ENCODE data around the gene KIF26A.

The KIF26A gene

GRCh38 chr14:104101651-104102281, 36.6 kb upstream of the KIF26A start:
- DNase-seq (ENCODE audit: low read depth): no peak

GRCh38 chr14:104102282-104102914, 36.0 kb upstream of the KIF26A start:
- DNase-seq (ENCODE audit: low read depth): no peak

- DNase-seq (ENCODE audit: low read depth): no peak
Measured at GRCh38 chr14:104103061-104103445, 35.3 kb upstream of the KIF26A start.

GRCh38 chr14:104103446-104104075, 34.8 kb upstream of the KIF26A start:
- DNase-seq (ENCODE audit: low read depth): no peak

- no peak for DNase-seq (ENCODE audit: low read depth)
Measured at GRCh38 chr14:104104076-104104901, 34.1 kb upstream of the KIF26A start.

- no peak for DNase-seq (ENCODE audit: low read depth)
Measured at GRCh38 chr14:104105071-104105821, 33.1 kb upstream of the KIF26A start.

- no peak for DNase-seq (ENCODE audit: low read depth)
Measured at GRCh38 chr14:104105822-104106470, 32.4 kb upstream of the KIF26A start.

GRCh38 chr14:104106471-104106991, 31.9 kb upstream of the KIF26A start:
- no peak for DNase-seq (ENCODE audit: low read depth)

GRCh38 chr14:104107101-104107581, 31.2 kb upstream of the KIF26A start:
- no peak for DNase-seq (ENCODE audit: low read depth)

GRCh38 chr14:104107611-104108569, 30.5 kb upstream of the KIF26A start:
- DNase-seq (ENCODE audit: low read depth): no peak

- no peak for DNase-seq (ENCODE audit: low read depth)
Measured at GRCh38 chr14:104108570-104109541, 29.5 kb upstream of the KIF26A start.

- DNase-seq (ENCODE audit: low read depth): no peak
Measured at GRCh38 chr14:104109731-104110361, 28.5 kb upstream of the KIF26A start.

GRCh38 chr14:104110491-104111209, 27.7 kb upstream of the KIF26A start:
- DNase-seq (ENCODE audit: low read depth): no peak

- no peak for DNase-seq (ENCODE audit: low read depth)
Measured at GRCh38 chr14:104111301-104112112, 26.9 kb upstream of the KIF26A start.

GRCh38 chr14:104112113-104112505, 26.3 kb upstream of the KIF26A start:
- DNase-seq (ENCODE audit: low read depth): no peak
